NCI-H1694 (cell line): Measurements from ENCODE around the gene SLC6A9.

Experiments
- DNase-seq: peaks from one replicate; lab custom pipeline; 2025; lab: John Stamatoyannopoulos, UW

SLC6A9 gene

DNA sequence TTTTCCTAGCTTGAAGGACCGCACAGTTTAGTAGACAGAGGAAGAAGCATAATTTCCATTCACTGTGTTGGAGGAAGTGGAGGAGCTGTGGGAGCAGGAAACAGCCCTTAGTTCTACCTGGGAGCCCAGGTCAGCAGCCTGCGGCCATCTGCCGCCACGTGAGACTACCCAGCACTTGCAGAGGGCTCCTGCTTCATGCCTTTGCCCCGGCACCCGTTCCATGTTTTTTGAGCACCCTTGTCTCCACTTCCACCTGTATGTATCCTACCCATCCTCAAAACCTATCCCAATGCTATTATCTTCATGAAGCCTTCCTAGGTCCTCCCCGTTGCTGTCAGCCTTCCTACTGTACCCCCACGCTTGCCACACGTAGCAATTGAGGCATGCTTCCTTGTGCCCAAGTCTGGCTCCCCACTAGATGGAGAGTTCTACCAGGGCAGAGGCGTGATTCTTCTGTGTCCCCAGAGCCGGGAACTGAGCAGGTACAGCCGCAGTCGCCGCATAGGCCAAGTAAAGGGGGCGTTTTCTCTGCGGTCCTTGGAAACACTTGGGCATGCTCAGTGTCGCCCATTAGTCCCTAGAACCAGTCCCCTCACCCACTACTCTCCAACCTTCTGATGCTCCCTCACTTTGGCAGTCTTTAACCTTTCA, 1.9 kb downstream of the SLC6A9 start:
- DNase-seq = no peak

GRCh38 chr1:44027320-44027719, 3.9 kb downstream of the SLC6A9 start:
- no peak for DNase-seq

DNA sequence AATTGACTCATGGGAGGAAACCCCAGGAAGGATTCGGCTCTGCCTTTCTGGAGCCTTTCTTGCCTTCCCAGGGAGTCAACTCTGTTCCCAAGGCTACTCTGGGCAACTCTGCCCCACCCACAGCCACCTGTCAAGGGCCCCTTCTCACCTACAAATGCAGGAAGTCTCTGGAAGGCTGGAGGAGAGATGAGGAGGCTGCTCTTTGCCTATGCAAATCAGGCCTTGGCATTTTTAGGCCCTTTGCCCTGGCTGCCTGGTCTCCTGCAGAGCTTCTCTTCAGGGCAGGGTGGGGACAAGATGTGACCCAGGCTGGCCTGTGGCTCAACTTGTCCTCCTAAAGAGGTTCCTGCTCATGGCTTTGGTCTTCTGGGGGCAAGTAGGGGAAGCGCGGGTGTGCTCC, 5.4 kb downstream of the SLC6A9 start:
- no peak for DNase-seq

GRCh38 chr1:44024903-44025525, 6.2 kb downstream of the SLC6A9 start:
- no peak for DNase-seq

DNA sequence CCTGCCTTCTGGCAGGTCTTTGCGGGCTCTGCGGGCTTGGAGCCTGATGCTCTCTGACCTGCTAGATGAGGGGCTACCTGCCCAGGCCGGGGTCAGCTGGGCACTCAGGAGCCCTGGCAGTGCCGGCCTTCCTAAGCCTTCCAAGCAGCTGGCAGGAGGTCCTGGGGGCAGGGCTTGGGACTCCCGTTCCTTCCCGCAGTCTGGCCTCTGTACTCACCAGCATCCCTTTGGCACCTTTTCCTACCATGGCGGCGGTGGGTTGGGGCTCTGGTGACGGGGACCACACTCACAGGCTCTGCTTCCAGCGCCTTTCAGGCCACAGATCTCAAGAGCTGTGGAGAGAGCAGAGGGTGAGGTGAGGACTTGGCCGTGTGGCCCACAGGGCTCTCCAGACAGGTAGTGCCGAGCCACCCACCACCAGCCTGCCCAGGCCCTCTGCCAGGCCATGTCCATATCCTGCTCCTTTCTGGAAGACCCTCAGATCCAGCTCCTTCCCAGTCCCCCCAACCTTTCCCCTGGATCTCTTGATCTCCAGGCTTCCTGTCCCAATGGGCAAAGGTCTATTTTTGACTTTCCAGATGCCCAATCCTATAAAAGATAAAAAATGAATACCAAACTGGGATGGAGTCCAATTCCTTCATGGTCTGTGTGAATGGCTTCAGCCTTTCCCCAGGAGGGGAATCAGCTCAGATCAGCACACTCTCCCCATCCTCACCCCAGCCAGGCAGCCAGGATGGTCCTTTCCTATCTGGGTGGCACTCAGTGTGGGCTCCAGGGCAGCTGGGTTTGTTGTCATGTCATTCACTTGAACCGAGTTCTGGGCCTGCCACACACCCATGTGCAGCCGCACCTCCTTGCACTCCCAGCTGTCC, 7.0 kb downstream of the SLC6A9 start:
- no peak for DNase-seq

DNA sequence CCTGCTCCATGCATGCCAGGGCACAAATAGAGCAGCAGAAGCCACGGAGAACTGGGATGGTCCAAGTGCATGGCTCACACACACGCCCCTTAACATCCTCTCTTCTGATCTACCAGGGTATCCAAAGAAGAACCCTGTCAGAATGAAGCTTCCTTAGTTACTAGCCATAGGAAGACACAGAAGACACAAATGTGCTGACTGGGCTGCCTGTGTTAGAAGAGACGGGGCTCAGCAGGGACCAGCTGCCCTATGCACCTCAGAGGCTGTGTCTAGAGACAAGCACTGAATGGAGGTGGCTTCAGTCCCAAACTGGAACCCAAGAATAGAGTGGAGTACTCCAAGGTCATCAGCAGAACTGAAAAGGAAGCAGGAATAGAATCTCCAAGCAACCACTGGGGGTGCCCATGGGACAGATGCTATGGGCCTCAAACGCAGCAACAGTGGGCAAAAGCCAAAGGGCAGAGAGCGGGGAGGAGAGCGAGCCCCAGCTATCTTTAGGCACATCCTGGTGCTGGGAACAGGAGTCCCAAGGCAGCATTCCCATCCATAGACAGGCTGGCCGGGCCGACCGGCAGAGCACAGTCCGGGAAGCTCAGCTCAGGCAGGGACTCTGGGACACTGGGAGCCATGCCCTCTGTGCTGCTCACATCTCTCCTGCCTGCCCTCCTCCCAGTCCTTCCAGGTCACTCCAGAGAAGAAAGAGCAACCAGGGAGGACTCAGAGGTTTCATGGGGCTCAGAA, 9.5 kb downstream of the SLC6A9 start:
- no peak for DNase-seq

DNA sequence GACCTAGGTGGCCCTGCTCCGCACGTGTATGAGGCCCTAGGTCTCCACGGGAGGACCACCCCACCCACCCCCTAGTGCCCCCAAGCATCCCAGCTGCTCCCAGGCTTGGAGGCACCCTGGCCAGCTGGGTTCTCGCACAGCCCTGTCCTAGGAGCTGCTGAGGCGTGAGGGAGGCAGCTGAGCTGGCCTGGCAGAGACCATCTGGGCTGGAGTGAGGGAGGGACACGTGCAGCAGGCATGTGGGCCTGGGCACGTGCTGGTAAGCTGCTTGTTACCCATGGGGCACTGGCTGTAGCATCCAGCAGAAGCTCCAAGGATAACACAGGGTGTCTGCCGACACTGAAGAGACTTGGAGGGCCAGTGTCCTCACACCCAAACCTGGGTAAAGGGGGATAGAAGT, 10.1 kb downstream of the SLC6A9 start:
- no peak for DNase-seq

DNA sequence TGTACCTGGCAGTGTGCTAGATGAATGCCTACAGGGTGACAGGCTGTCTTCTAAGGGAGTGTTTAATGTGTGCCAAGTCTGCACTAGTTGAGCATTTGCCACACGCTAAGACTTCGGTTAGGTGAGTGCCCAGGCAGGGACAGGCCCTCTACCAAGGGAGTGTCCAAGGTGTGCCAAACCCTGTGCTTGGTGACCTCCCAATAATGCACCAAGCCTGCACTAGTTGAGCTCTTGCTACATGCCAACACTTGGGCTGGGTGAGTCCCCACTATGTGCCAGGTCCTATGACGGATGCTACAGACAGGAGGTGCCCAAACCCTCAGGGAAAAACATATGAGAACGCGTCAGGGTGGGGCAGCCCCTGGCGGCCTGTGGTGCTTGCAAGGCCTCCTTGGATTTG, 10.8 kb downstream of the SLC6A9 start:
- no peak for DNase-seq

DNA sequence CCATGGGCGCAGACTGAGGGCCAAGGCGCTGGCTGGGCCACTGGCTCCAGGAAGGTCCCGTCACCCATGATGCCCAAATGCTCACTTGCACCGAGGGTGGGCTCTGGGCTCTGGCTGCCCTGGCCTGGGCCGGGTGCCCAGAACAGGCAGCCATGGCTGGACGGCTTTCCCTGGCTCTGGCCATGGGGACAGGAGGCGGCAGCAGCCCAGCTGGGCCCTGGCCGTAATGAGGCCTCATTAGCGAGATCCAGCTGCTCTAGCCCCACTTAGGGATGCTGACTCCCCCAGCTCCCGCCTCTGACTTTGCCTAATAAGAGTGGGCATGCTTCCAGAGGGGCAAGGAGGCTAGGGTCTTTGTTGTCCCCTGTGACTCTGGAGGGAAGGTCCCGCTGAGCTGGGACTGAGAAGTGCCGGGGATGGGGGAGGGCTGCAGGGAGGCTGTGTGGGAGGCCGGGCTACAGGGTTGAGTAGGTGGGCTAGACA, 11.8 kb downstream of the SLC6A9 start:
- DNase-seq = no peak

DNA sequence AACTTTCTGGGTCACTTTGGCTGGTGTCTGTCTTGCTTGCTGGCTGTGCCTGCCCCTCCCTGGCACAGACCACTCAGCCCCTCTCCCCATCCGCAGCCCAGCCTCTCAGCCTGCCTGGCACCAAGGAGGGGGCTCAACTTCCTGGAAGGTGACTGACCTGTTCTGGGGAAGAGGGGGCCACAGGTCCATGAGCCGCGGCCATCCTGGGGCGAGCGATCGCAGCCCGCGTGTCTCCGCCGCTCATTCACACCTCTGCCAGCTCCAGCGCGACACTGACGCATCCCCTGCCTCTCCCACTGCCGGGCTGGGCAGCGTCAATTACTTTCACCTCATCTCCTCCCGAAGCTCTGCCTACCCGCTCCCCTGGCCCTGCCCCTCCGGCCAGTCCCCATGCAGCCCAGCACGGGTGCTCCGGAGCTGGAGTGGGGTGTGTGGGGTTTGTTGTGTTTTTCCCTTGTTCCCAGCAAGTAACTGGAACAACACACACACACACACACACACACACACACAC, 14.3 kb downstream of the SLC6A9 start:
- no peak for DNase-seq

DNA sequence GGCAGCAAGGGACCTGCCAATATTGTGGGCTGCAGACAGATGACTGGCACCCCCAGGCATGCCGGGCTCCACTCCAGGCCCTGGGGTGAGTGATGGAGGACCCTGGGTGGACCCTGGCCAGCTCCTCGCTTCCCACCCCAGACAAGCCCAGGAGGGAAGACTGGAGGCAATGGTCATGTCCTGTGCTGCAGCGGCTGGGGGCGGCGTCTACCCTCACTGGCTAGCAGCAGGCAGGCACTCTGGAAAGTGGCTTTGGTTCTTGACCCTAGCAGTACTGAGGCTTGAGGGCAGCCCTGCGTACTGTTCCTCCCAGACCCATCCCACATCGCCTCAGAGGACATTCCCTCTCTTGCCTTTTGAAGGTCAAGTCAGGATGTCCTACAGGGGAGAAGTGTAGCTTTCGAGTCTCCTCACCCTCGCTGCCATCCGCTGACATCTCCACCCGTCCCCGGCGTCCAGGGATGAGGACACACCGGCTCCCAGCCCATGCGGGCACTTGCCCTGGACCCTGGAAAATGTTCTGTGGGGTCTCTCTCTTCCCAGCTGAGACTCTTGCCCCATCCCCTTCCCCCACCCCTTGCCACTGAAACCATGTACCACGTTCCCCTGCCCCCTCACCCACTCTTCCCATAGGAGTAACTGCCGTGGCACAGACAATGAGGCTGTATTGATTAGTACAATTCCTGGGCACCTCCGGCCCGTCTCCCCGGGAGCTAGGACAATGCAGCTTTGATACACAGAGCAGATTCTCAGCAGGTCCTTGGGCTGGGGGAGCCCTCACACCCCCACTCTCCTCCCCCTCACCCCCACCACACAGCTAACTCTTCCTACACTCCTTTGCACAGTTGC, 15.0 kb downstream of the SLC6A9 start:
- DNase-seq = no peak

GRCh38 chr1:44015206-44015605, 16.1 kb downstream of the SLC6A9 start:
- DNase-seq = no peak

GRCh38 chr1:44014365-44015104, 16.7 kb downstream of the SLC6A9 start:
- DNase-seq = no peak

DNA sequence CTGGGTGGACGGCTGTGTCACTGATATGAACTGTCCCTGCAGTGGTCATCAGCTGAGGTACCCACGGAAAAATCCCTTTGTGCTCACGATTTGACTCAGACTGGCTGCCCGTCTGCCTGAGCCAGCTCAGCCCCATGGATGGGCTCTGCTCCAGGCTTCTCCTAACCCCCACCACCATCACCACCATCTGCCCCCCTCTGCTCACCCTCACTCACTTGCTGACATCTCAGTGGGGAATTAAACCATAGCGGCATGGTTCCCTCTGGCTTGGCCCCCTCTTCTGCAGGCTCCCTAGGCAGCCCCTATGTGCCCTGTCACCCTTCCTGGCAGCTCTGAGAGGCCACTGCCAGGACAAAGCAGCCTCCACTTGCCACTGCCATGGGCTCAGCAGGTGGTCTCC, 17.3 kb downstream of the SLC6A9 start:
- no peak for DNase-seq

GRCh38 chr1:44012941-44013609, 18.2 kb downstream of the SLC6A9 start:
- no peak for DNase-seq

- DNase-seq = no peak
These were observed 18.9 kb downstream of the SLC6A9 start for GRCh38 chr1:44012404-44012803.

GRCh38 chr1:44010935-44011471, 20.3 kb downstream of the SLC6A9 start:
- DNase-seq = no peak

- DNase-seq = no peak
These were observed 23.0 kb downstream of the SLC6A9 start for GRCh38 chr1:44008259-44008658.

DNA sequence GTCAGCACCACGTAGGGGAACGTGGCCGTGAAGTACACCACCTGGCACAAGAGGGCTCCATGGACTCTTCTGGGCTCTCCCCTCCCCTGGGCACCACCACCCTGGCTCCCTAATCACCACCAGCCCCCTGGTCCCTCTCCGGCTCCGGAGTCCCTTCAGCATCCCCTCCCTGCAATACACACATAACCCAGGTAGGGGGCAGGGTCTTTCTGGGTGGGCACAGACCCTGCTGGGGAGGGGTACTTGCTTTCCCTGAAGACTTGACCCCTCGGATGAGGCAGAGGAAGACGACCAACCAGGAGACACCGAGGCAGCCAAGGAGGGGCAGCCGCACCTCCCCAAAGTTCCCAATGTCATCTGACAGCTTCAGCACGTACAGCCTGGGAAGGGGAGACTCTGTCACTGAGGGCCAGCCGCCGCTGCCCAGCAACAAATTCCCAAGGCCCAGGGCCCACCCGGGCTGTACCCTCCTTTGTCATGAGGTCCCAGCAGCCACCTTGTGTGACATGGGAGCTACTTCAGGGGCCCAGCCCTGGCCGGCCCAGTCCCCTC, 28.6 kb downstream of the SLC6A9 start:
- DNase-seq = no peak
